Islet of Langerhans (tissue), 1 donor: ENCODE results near the gene TTC7B.
A peak's percentile ranks its signal among the peaks of the same experiment; 100 is the strongest.

ENCODE experiments used
- FAIRE-seq: peaks from one replicate; lab custom pipeline; 2011; peaks lifted over from hg19 to GRCh38; lab: Jason Lieb, UNC

The TTC7B gene

GRCh38 chr14:90805662-90806540 is 10.3 kb downstream of the TTC7B start:
- no peak for FAIRE-seq

GRCh38 chr14:90805084-90805391 is 11.2 kb downstream of the TTC7B start:
- no peak for FAIRE-seq

GRCh38 chr14:90804292-90805083 is 11.7 kb downstream of the TTC7B start:
- FAIRE-seq: no peak

- FAIRE-seq: no peak
Measured at GRCh38 chr14:90803249-90803648, 13.0 kb downstream of the TTC7B start.

DNA sequence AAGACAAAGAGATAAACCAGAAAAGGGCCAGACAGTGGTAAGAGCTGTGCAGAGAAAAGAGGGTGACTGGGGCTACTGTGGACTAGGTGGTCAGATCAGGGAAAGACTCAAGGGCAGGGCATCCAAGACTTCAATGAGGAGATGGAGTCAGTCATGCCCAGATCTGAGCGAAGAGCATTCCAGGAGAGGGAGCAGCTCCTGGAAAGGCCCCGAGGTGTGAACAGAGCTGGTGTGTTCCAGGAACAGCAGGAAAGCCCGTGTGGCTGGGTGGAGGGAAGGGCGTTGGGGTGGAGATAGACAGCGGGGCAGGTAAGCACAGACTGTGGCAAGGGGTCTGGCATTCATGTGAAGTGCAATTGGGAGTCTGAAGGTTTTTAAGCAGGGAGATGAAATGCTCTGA is 16.8 kb downstream of the TTC7B start:
- FAIRE-seq: no peak

- no peak for FAIRE-seq
Measured at GRCh38 chr14:90797919-90798318, 18.3 kb downstream of the TTC7B start.

DNA sequence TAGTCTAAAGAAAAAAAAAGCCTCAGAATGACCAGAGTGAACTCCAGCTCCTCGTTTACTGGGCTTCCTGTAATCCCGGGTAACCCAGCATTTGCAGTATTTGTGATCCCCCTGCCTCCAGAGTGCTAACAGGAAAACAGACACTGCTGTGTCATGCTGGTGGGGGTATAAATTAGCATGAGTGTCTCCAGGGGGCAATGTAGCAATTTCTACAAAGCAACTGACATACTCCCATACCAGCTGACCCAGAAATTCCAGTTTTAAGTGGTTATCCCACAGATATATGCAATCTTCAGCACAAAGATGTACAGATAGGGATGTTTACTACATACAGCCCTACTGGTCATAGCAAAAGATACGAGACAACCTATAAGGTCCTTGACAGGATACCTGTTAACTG is 18.8 kb downstream of the TTC7B start:
- no peak for FAIRE-seq

DNA sequence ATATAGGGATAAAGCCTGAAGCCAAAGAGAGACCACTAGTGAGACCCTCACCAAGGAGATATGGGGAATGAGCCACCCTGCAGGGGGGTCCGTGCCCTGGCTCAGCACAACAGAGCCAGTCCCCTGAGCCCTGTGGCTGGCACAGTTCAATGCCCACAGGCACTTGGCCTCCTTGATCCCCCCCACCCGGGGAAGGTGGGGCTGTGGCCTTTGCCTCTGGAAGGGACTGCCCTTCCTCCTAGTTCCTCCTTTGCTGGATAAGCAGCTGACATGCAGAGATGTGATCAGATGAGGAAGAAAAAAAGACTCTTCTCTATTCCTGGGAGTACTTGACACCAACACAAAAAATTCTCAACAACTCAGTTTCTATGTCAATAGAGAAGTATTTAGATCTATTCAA is 19.9 kb downstream of the TTC7B start:
- no peak for FAIRE-seq

- FAIRE-seq: peak; percentile 88
Measured at GRCh38 chr14:90795744-90796143, 20.5 kb downstream of the TTC7B start.

- FAIRE-seq: no peak
Measured at GRCh38 chr14:90791486-90791885, 24.7 kb downstream of the TTC7B start.

- no peak for FAIRE-seq
Measured at GRCh38 chr14:90788031-90788430, 28.2 kb downstream of the TTC7B start.

GRCh38 chr14:90785876-90786450 is 30.3 kb downstream of the TTC7B start:
- no peak for FAIRE-seq

DNA sequence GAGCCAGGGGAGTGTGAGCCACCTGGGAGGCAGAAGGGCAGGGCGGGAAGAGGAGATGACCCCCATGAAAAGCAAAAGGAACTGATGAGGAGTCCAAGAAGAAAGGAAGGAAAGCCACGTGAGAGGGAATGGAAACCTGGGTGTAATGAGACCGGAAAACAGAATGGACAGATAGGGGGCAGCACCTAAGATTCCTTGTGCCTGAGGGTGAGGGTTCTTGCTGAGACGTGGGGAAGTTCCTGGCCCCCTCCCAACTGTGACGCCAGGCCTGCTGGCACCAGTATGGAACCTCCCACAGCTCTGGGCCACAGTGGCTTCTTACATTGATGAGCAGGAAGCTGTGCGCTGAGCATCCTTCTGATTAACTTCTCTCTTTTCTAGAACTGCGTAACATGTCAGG is 30.8 kb downstream of the TTC7B start:
- no peak for FAIRE-seq

GRCh38 chr14:90784621-90785270 is 31.5 kb downstream of the TTC7B start:
- no peak for FAIRE-seq

GRCh38 chr14:90783344-90783743 is 32.9 kb downstream of the TTC7B start:
- FAIRE-seq: no peak

DNA sequence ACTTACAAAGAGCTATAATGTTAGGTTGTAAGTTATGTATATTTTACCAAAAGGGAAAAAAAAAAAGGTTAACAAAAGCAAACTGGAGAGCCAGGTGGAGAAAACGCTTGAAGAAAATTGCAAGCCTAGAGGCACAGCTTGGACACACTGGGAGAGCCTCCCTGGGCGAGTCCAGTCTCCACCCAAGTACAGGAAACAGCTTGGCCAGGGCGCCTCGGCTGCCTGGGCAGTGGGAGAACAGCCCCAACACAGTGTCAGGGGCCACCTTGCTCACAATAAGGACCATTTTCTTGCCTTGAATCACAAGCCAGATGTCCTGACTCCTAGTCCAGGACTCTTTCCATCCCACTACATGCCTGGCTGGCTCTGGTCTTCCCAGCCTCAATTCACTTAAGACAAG is 33.3 kb downstream of the TTC7B start:
- FAIRE-seq: no peak

- FAIRE-seq: no peak
Measured at GRCh38 chr14:90781876-90782275, 34.4 kb downstream of the TTC7B start.

DNA sequence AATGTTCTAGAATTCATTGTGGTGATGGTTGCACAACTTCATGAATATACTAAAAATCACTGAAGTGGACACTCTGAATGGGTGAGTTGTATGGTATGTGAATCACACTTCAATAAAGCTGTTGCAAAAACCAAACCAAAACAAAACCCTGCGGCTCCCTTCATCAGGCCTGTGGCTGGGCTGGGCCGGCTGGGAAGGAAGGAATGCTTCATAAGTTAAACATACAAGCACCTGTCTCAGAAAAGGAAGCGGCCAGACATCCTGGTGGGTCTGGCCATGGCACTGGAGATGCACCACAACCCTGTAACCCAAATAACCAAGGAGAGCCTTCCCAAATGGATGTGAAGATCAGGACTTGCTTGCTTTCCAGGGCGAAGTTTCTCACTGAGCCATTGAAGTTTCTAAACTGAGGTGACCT is 34.9 kb downstream of the TTC7B start:
- FAIRE-seq: no peak

DNA sequence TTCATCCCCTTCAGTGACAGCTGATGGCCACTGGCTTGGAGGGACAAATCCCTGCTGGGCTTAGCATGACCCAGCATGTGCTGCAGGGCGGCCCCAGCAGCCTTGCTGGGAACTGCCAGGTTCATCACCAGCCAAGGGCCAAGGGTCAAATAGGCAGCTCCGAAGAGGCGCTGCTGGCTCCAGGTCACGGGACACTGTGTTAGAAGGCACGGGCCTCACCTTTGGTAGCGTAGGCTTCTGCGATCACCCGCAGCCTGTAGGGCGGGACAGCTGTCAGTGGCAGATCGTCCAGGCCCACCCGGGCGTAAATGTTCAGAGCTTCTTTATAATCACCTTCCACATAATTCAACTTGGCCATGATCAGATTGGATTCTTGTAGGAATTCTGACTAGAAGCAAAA is 35.7 kb downstream of the TTC7B start:
- no peak for FAIRE-seq

DNA sequence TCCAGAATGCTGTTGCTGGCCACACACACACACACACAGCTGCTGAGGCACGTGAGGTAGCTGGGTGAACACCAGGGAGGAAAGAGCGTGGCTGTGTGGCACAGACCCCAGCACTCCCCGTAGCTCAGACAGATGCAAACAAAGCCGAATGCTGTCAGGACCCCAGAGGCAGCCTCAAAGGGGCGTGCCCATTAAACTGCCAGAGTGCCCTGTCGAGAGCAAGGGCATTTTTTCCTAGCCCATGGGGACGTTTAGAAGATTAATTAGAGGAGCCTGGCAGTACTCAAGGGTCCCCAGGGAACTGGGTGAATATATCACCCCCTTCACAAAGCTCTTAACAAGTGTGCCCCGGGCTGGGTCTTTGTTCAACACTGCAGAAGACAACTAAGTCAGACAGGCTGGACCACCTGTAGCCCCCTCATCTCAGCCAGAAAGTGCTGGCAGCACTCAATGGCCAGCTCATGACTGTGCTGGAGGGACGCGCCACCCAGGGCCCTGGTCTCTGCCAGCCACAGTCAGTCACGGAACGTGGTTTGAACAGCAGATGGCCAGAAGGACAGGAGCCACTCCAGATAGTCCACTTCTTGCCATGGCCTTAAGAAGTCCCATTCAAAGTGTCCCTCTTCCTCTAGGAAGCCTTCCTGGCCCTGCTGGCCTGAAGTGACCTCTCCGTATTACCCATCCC is 37.5 kb downstream of the TTC7B start:
- FAIRE-seq: no peak

DNA sequence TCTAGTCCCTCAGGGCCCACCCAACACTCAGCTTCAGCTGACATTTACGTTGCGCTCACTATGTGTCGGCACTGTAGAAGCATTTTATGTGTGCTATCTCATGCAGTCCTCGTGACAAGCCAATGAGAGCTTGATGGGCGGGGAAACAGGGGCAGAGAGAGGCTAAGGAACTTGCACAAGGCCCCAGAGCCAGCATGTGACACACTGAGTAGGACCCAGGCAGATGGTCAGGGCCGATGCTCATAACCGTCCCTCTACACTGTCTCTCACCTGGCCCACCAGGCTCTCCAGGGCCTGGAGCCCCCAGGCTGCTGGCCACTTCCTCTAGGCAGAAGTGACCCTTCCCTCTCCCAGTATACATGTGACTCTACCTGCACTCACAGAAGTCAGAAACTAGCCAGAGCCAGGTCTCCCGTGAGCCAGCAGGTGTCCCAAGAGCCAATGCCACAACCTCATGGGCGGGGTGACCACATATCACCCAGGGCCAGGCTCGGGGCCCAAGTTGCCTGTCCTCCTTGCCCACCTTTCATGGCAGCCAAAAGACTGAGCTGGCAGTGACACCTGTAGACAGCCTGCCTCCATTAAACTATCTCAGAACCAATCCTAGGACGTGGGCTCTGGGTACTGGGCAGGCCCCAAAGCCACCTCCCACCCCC is 38.3 kb downstream of the TTC7B start:
- no peak for FAIRE-seq

- FAIRE-seq: no peak
Measured at GRCh38 chr14:90777358-90777757, 38.9 kb downstream of the TTC7B start.
